Hepatocyte (in vitro differentiated cells): ENCODE data around the gene SPIB. TPM values are rescaled to one million over a fixed set of nuclear protein-coding genes. Genes with fewer than 3 reads are reported as not detected.

Experiments used
- DNase-seq: peaks from one replicate; pipeline ENCODE4 v3.0.0-alpha.2; 2016; ENCODE audit warnings: low spot score
- H2AFZ ChIP-seq: fragments of 200-600 bp; sonication (generic); 2 replicates; pipeline ENCODE4 v1.6.0; 2016; ENCODE audit warnings: antibody characterized with exemption, mild to moderate bottlenecking
- H3K27ac ChIP-seq: fragments of 200-600 bp; sonication (generic); 2 replicates; pipeline ENCODE4 v1.5.1; 2016; ENCODE audit warnings: mild to moderate bottlenecking
- H3K27me3 ChIP-seq: fragments of 200-600 bp; sonication (generic); 2 replicates; pipeline ENCODE4 v1.6.1; 2016
- H3K36me3 ChIP-seq: fragments of 200-600 bp; sonication (generic); replicated peaks from 2 replicates; pipeline ENCODE4 v1.5.1; 2016; ENCODE audit warnings: low read depth; ENCODE audit not compliant: insufficient read depth
- H3K4me1 ChIP-seq: fragments of 200-600 bp; sonication (generic); 2 replicates; pipeline ENCODE4 v1.5.1; 2016; ENCODE audit warnings: mild to moderate bottlenecking, moderate library complexity; ENCODE audit not compliant: insufficient read depth
- H3K4me2 ChIP-seq: fragments of 200-600 bp; sonication (generic); 2 replicates; pipeline ENCODE4 v1.6.0; 2016
- H3K4me3 ChIP-seq: fragments of 200-600 bp; sonication (generic); 2 replicates; pipeline ENCODE4 v1.5.1; 2016; ENCODE audit warnings: mild to moderate bottlenecking
- H3K79me2 ChIP-seq: fragments of 200-600 bp; sonication (generic); 2 replicates; pipeline ENCODE4 v1.6.0; 2017; ENCODE audit warnings: mild to moderate bottlenecking
- H3K9me2 ChIP-seq: fragments of 200-600 bp; sonication (generic); replicated peaks from 2 replicates; pipeline ENCODE4 v1.6.0; 2017; ENCODE audit warnings: mild to moderate bottlenecking; ENCODE audit not compliant: insufficient read depth
- H3K9me3 ChIP-seq: fragments of 200-600 bp; sonication (generic); 2 replicates; pipeline ENCODE4 v1.5.1; 2016; ENCODE audit warnings: low read depth, mild to moderate bottlenecking
- H4K20me1 ChIP-seq: fragments of 200-600 bp; sonication (generic); 2 replicates; pipeline ENCODE4 v1.6.0; 2016; ENCODE audit warnings: mild to moderate bottlenecking; ENCODE audit not compliant: insufficient read depth, poor library complexity, severe bottlenecking
- CTCF ChIP-seq: fragments of 200-600 bp; sonication (generic); IDR thresholded peaks from 2 replicates; pipeline ENCODE4 v1.5.1; 2016; ENCODE audit warnings: antibody characterized with exemption, mild to moderate bottlenecking; ENCODE audit not compliant: poor library complexity
- EZH2 ChIP-seq: fragments of 200-600 bp; sonication (generic); IDR thresholded peaks from 2 replicates; pipeline ENCODE4 v1.6.1; 2016; ENCODE audit warnings: antibody characterized with exemption, mild to moderate bottlenecking, borderline replicate concordance
- EZH2phosphoT487 ChIP-seq: fragments of 200-600 bp; sonication (generic); IDR thresholded peaks from one replicate; pipeline ENCODE4 v1.6.1; 2018; ENCODE audit warnings: antibody characterized with exemption, mild to moderate bottlenecking, low read depth, moderate library complexity; ENCODE audit not compliant: unreplicated experiment, severe bottlenecking
- WGBS: methylation state at CpG from one replicate; pipeline ENCODE4 v1.1.6; 2016; ENCODE audit warnings: low lambda C conversion rate; ENCODE audit errors: missing lambda C conversion rate; 5-methylcytosine and 5-hydroxymethylcytosine counted together
- polyA plus RNA-seq: library from polyadenylated mRNA; unstranded; fragments of >200 nt; fragmentation: Nextera tagmentation; extraction: Ambion mirVana; gene quantifications from 2 replicates; pipeline ENCODE4 v1.2.1, GENCODE V29; 2016
- total RNA-seq: library from RNA; depleted of rRNA; stranded (reverse); fragments of >200 nt; gene quantifications from 2 replicates; pipeline ENCODE4 v1.2.3, GENCODE V29; 2014

Gene SPIB
- total and polyA plus RNA-seq, 2 experiments from 2014 or later = 0.63 to 2.8 TPM

DNA sequence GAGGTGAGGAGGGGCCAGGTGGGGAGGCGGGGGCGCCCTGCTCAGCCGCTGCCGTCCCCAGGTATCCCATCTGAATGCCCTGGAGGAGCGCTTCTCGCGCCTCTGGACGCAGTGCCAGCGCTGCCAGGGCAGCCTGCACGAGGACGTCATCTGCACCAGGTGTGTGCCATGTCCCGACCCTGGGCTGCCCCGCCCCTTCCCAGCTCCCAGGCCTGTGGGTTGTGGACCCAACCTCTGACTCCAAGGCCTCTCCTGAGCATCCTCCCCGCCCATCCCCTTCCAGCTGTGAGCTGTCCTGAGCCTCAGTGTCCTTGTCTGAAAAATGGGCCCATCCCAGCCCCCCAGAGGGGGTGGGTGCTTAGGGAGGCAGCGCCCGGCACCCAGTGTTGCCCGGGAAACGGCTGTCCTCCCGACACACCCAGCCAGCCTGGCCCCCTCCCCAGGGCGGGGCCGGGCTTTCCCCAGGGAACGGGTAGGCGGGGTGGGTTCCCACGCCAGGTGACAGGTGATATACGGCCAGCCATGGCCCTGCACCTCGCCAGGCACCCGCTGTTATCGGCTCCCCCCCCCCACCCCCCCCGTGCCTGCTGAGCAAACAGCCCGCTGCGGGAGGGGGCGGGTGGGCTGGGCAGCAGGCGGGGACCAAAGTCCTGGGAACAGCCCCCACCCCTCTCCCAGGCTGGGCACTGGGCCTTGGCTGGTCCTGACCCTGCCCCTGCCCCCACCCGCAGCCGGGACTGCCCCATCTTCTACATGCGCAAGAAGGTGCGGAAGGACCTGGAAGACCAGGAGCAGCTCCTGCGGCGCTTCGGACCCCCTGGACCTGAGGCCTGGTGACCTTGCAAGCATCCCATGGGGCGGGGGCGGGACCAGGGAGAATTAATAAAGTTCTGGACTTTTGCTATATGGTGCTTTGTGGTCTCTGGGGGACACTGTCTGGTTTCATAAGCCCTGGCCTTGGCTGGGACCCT, 1.3 kb upstream of the SPIB start:
- no peak overlapping the region for H3K27ac ChIP-seq
- peaks cover 26% of the 10 kb centered on the region for H3K27me3 ChIP-seq
- 87% methylated on average over 18 of the region's 42 CpGs for WGBS

DNA sequence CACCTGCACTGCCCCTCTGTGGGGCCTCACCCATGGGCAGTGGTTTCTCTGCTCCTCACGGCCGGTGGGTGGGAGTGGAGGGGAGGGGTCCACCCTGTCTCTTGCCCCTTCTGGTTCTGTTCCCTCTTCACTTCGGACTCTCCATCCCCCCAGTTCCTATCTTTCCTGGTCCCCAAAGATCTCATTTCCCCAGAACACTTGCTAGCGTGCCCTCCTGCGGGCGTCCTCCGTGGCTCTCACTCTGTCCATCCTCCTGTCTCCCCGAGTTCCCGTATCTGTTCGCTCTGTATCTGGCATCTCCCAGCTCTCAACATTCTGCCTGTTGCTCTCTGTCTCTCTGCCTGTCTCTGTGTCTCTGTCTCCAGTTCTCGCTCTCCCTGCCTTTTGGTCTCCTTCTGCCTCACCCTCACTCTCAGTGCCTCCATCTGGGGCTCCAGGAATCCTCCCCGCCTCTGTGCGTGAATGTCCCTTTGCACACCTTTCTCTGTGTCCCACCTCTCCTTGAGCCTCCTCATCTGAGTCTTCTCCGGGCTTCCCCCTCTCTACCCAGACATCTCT, 363 bp downstream of the SPIB start:
- no peaks in the 10 kb centered on the region for H3K9me3 ChIP-seq
- no peak overlapping the region for H3K4me2 ChIP-seq
- 14% methylated on average over 14 of the region's 14 CpGs for WGBS
- peaks cover 7% of the 10 kb centered on the region for H3K4me1 ChIP-seq
- peaks cover 26% of the 10 kb centered on the region for H3K27me3 ChIP-seq
- H3K9me2 ChIP-seq = no peaks in the 10 kb centered on the region
- no peak overlapping the region for H2AFZ ChIP-seq
- no peak overlapping the region for H3K27ac ChIP-seq
- no peak for DNase-seq
- no peaks in the 10 kb centered on the region for H3K36me3 ChIP-seq
- no peaks in the 10 kb centered on the region for H4K20me1 ChIP-seq
- H3K4me3 ChIP-seq = no peak overlapping the region
- TF ChIP-seq CTCF = no peak
- TF ChIP-seq EZH2phosphoT487 = no peak
- peak; percentile 30 for TF ChIP-seq EZH2
- no peaks in the 10 kb centered on the region for H3K79me2 ChIP-seq

More for the DNA sequence above, 1.3 kb upstream of the SPIB start:
- H3K4me3 ChIP-seq = no peak overlapping the region
- DNase-seq = peak; percentile 44
- H3K79me2 ChIP-seq = no peaks in the 10 kb centered on the region
- no peaks in the 10 kb centered on the region for H3K9me2 ChIP-seq
- no peaks in the 10 kb centered on the region for H3K36me3 ChIP-seq
- no peaks in the 10 kb centered on the region for H3K9me3 ChIP-seq
- H3K4me1 ChIP-seq = peaks cover 7% of the 10 kb centered on the region
- no peak overlapping the region for H2AFZ ChIP-seq
- H3K4me2 ChIP-seq = no peak overlapping the region
- H4K20me1 ChIP-seq = no peaks in the 10 kb centered on the region
- TF ChIP-seq EZH2 (no peak), CTCF (no peak), EZH2phosphoT487 (no peak)

DNA sequence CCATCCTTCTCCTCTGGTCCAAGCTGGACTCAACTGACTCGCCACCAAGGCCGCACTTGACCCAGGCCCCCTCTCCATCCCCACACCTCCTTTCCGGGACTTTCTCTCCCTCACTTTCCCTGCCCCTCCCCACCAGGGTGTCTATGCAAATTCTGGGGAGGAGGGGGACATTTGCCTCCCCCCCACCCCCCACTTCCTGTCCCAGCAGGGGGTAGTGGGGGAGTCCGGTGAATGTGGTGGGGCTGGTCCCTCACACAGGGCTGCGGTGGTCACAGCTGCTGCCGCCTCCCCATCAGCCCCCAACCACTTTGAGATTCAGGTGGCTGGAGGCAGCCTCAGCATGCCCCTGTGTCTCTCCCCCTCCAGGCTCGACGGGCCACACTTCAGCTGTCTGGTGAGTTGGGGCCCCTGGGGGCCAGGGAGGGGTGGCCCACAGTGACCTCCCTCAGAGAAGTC, 870 bp downstream of the SPIB start:
- Histone ChIP-seq H3K9me3 (no peaks in the 10 kb centered on the region), H3K27me3 (peaks cover 26% of the 10 kb centered on the region), H2AFZ (no peak overlapping the region), H3K79me2 (no peaks in the 10 kb centered on the region), H3K4me2 (no peak overlapping the region), H3K27ac (no peak overlapping the region), H3K4me3 (no peak overlapping the region), H4K20me1 (no peaks in the 10 kb centered on the region), H3K36me3 (no peaks in the 10 kb centered on the region), H3K9me2 (no peaks in the 10 kb centered on the region), H3K4me1 (peaks cover 7% of the 10 kb centered on the region)
- TF ChIP-seq EZH2phosphoT487 = no peak
- TF ChIP-seq CTCF = no peak
- no peak for TF ChIP-seq EZH2
- WGBS = 22% methylated on average over 5 of the region's 8 CpGs
- peak; percentile 5 for DNase-seq
